Measurements from ENCODE around the gene MDM1.
A peak's percentile ranks its signal among the peaks of the same experiment; 100 is the strongest.

MDM1 gene

DNA sequence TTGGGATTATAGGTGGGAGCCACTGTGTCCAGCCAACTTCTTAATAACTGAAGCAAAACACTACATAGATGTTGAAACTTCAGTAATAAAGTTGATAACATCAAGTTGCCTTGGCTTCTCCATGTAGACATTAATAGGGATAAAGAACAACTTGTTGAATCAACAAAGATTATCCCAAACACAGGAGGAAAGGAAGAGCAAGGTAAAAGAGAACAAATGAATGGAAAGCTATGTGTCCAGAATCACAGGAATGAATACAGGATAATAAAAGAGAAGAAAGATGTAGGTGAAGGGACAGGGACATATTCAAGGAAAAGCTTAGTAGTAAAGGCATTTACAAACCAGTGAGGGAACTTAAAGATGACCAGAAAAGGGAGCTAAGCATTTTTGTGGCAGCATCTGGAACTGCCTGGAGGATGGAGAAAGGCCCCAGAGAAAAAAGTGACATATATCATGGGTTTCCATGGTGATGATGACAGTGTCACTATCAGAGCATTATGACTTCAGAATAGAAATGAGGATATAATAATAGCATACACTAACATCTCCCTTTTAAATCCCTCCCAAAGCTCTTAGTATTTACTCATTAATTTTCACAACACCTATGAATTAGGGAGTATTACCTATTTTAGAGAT is 24.0 kb upstream of the MDM1 start:
- no peak for DNase-seq (ENCODE audit: low spot score)

DNA sequence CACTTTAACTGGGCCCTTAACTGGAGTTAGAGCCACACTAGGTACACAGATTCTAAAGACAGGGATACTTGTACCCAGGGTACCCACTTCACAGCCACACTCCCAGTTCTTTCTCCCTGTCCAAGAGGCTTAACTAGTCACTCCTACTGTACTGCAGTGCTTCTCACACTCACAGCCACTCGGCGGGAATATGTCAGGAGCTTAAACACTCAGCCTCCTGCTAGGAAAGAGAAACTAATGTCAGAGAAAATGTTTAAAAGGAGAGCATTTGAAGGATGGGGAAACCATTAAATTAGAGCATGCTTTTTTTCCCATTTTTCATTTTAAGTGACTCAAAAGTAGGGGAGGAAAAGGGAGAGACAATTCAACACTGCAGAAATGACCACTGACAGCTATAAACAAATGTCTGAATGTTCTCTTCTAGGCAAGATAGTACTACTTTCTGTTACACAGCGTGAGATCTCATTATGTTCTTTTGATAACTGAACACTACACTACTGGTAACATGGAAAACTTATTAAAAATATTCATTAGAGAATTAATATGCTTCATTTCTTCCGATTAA is 22.9 kb upstream of the MDM1 start:
- DNase-seq (ENCODE audit: low spot score), result no peak

DNA sequence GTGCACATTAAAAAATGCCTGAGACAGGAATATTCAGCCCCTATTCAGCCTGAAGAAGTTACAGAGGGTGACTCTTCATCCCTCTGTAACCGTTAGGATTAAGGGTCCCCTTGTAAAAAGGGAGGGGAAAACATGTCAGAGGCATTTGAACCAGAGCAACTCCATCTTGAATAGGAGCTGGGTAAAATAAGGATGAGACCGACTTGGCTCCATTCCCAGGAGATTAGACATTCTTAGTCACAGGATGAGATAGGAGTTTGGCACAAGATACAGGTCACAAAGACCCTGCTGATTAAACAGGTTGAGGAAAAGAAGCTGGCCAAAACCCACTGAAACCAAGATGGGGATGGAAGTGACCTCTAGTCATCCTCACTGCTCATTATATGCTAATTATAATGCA is 19.9 kb upstream of the MDM1 start:
- no peak for DNase-seq (ENCODE audit: low spot score)

DNA sequence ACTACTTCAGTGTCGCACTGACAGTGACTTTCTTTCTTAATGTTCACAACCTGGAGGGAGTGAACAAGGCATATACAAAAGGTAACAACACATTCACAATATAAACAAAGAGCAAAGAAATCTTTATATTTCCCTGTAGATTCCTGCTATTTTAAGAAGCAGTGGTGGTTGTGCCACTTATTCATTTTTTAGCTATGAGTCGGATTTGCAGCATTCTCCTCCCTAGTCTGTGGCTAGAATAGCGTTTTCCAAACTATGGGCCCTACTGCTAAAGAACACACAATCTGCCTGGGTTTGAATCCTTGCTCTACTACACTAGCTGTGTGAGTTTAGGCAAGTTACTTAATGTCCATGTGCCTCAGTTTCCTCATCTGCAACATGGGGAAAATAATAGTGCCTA is 18.6 kb upstream of the MDM1 start:
- peak; percentile 47 for DNase-seq (ENCODE audit: low spot score)

DNA sequence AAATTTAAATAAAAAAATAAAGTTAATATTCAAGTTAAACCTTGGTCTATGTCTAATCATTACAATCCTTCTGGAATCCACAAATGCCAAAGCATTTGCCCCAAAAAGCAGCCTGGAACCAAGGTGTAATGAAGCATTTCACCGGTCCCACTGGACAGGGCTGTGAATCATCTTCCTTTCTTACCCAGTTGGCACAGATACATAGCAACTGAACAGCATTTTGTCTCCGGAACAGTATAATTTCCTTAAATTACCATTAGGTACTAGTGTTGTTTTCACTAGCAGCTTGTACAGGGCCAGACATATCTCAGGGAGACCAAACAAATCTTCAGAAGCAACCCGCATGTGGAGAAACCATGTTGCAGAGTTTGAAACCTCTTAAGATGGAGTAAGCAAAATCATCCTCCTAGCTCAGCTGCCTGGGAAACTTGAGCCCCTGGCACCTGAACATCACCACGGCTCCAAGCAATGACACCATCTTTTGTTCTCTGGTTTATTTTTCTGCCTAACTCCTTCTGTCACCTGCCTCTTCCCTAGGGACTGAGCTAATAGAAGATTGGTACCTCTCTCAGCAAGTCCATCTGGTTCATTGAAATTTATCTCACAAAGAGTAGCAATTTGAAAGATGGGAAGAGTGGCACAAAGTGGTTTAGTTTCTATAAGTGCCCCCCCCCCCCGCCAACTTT is 17.9 kb upstream of the MDM1 start:
- DNase-seq (ENCODE audit: low spot score), result no peak

DNA sequence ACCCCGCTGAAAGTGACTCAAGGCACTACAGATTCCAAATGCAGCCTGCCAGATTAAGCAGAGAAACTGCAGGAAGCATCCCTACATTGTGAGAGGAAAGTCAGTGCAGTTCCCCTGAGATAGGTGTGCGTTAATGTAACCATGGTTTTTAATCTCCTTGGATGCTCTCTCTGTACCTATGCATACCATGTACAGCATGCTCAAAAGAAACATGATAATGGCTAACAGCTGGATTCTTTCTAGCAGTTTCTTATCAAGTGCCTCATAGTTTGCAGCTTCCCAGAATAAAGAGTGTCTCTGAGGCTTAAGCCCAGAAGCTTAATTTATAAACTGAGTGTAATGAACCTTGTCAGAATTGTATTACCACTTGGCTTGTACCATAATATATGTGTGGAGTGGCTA is 17.1 kb upstream of the MDM1 start:
- no peak for DNase-seq (ENCODE audit: low spot score)

DNA sequence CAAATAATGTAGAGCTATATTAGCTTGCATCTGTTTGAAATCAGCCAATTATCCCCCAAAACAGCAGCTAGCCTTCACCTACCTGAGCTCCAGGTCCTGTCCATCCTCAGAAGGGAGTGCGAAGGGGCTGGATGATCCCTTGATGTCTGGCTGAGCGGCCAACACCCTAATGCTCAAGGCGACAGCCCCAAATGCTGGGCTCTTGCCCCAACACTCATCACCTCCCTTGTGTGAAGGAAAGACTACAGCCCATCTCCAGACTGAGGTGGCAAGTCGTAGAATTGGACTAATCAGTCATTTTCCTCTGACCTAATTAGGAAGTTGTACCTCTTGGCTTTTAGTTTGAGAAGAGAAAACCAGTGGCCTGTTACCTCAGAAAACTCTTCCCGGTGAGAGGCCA is 16.3 kb upstream of the MDM1 start:
- no peak for DNase-seq (ENCODE audit: low spot score)

DNA sequence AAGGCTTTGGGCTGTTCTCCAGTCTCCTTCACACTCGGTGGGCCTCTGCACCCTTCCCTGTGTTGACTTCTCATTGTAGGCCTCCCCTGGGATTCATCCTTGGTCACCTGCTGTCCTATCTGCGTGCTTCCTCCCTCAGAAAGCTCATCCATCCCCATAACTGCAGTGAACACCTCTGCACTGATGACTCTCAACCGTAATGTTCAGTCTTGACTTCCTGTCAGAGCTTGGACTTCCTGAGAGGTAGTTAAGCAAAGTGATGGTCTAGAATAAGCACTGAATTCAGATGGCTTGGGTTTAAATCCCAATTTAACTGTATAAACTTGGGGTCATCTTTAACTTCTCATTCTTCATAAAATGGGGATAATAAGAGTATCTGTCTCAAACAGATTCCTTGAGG is 13.6 kb upstream of the MDM1 start:
- no peak for DNase-seq (ENCODE audit: low spot score)

GRCh38 chr12:68344126-68344525 is 12.0 kb upstream of the MDM1 start:
- no peak for DNase-seq (ENCODE audit: low spot score)

DNA sequence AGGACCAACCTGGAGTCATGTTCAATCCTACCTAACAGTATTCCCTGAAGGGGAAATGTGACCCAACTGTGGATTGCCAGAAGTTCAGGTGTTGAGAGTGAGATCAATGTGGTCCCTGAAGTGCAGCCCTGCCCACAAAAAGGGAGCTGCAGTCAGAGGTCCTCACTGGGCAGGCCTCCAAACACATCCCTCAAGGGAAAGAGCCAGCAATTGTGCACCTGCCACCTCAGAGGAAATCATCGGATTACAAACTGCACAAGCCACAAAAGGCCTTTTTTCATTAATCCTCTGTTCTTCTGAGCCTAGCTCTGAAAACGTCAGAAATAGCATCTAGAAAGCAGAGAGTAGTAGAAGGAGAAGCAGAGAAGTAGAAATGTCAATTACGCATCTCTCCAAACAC is 10.8 kb upstream of the MDM1 start:
- no peak for DNase-seq (ENCODE audit: low spot score)

DNA sequence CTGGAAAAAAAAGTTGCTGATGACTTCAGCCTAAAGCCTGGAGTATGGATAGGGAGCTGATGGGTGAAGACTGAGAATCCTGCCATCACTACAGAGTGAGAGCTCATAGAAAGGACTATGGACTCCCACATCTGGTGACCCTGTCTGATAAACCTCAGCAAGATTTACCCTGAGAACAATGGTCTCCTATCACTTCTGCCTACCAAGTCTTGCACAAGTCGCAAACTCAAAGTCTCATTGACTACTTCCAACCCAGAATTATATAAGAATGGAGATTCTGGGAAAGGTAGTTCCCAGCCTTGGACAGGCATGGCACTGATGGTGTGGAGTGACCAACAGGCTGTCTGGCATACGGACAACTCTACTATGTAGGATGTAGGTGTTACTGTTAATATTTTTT is 9.7 kb upstream of the MDM1 start:
- no peak for DNase-seq (ENCODE audit: low spot score)

- no peak for DNase-seq (ENCODE audit: low spot score)
These were observed 8.5 kb upstream of the MDM1 start for GRCh38 chr12:68340404-68341270.

- no peak for DNase-seq (ENCODE audit: low spot score)
These were observed 4.7 kb upstream of the MDM1 start for GRCh38 chr12:68336889-68337303.

DNA sequence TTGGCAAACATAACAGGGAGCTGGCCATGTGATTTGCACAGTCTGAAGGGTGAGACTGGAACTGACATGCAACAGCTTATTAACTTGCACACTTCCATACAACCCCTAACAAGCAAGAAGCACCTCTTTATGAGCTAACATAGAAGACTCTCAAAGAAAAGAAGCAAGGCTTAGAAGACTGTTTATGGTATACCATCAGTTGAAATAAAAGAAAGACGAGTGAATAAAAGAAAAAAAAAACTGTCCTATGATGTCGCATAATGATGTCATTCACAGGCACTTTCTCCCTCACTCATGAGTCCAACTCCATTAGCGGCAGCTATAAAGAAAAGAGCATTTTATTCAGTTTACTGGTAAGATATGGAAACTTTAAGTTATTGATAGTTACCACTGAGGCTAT is 3.3 kb upstream of the MDM1 start:
- DNase-seq (ENCODE audit: low spot score), result no peak

DNA sequence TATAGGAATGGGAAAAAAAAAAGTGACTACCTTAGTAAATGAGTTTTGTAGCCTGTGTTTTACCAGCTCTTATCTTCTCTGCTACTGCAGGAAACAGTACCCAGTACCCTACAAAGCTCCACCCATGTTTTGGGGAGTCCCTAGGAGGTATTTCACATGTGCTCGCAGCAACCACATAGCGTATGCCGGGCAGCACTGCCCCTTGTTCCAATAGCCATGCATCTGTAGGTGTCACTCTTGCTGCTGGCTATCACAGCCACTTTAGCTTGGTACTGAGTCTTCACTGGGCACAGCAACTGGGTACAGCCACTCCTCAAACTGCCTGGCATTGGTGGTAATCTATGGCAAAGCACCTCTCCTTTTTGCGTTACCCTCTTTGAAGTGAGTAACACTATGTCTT is 2.0 kb upstream of the MDM1 start:
- DNase-seq (ENCODE audit: low spot score), result no peak

DNA sequence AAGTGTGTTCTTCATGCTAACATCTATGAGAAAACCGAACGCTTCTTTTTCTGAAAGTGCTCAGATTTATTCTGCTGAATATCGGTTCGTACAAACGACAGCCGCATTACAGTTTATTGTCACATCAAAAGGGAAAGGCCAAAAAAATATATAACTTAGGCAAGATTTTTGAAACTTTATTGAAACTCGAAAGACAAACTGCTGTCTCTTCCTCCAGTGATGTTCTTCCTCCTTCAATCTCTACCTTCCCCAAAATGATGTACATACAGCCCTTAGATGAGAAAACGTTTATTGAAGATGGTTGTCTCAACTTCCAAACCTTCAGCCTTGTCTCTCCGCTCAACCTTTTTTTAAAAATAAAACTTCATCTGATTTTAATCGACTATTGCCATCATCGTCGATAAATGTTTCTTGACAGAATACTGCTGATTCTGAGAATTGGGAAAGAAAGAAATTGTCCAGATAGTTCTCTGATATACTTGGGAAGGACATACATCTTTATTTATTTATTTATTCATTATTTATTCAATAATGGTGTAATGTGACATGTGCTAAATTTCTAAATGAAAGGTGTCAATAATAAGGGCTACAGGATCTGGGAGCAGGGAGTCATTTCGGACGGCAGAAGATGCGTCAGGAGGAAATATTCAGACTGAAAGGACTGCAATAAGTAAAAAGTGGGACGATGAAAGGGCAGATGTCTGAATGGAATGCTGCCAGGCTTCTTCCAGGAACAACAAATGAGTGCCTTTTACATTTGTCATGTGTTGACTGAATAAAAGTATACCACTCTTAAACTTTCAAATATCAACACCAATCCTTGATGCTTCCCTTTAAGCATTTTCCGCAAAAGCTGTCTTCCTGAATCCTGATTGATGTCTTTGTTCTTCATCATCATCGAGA is 817 bp upstream of the MDM1 start:
- no peak for DNase-seq (ENCODE audit: low spot score)

DNA sequence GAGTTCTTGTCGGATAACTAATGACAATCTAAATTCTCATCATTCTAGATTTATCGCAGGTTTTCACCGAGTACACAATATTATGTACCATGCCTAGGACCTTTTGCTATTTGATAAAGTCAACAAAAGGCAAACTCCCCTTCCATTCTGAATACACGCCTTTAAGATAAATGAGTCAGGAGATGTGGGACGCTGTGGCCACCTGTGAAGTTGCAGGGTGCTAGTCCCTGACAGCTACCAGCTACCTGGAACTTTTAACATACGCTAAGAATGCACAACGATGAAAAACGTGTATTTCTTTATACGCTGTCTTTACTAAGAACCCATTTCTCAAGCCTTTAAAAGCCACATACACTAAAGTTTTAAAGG is 678 bp downstream of the MDM1 start:
- DNase-seq (ENCODE audit: low spot score), result no peak

DNA sequence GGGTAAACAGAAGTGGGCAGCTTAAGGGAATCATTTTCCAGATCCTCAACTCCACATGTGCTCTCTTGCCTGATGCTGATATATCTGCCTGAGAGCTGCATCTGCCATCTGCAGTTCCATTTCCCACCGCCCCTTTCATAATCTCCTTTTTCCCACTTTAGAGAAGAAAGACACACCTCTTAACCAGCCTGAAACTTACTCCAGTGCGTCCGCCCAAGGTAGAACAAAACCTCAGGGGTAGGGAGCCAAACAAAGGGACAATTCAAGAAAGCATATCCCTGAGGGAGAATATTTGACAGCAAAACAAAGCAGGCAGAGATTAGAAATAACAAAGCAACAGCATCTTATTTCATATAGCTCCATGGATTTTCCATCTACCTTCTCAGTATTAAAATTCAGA is 4.3 kb downstream of the MDM1 start:
- DNase-seq (ENCODE audit: low spot score), result no peak

GRCh38 chr12:68326716-68327115 is 5.4 kb downstream of the MDM1 start:
- no peak for DNase-seq (ENCODE audit: low spot score)

DNA sequence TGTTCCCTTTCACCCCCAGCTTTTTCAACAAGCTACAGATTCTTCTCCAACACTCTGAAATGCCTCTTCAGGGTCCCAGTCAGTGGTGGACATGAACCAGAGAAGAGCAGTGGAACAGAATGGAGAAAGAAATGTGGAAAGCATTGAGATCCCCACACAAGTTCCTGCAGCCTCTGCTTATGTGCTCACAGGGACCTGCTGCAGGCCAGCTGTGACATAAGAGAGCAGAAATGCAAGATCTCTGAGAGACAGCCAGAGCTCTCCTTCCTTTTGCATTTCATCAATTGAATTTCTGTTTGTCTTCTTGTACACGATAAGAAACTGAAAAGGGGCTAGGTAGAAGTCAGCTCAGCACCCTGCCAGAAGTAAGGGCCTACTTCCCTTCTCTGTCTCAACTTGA is 6.2 kb downstream of the MDM1 start:
- no peak for DNase-seq (ENCODE audit: low spot score)

DNA sequence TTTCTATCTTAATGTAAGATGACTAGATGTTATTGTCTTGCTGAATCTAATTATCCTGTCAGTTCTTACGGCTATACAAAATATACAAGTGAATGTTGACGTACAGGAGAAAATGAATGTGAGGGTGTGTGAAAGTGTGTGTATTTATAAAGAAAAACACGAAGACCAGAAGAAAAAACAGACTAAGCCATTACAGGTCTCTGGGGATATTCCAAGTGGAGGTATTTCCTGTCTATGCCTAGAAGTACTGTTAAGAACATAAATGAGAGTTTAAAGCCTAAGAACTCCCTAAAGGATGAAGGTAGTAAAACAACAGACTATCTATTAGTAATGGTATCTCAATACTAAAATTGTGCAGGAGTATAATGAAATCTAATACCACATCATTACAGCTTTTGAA is 7.6 kb downstream of the MDM1 start:
- DNase-seq (ENCODE audit: low spot score), result no peak

- no peak for DNase-seq (ENCODE audit: low spot score)
These were observed 11.0 kb downstream of the MDM1 start for GRCh38 chr12:68321140-68321539.

All from GM03348 (cell line).